HG02981 (cell line): ENCODE measurements around the gene MLXIP.
"Not testable (repeated sequence)": the region's sequence is repeated elsewhere in the genome, so short reads cannot be mapped to it uniquely, and the experiment has no call there.

Source experiments
- ATAC-seq: cut with Tn5 transposase; IDR thresholded peaks from one replicate; pipeline ENCODE4 v1.9.1; 2021; ENCODE audit warnings: mild to moderate bottlenecking, moderate library complexity; ENCODE audit not compliant: unreplicated experiment

MLXIP gene

GRCh38 chr12:122051231-122051876, 27.2 kb upstream of the MLXIP start:
- no peak for ATAC-seq

GRCh38 chr12:122052285-122052684, 26.3 kb upstream of the MLXIP start:
- no peak for ATAC-seq

GRCh38 chr12:122054842-122055520, 23.6 kb upstream of the MLXIP start:
- ATAC-seq = no peak

GRCh38 chr12:122056406-122056805, 22.1 kb upstream of the MLXIP start:
- not testable (repeated sequence) for ATAC-seq

GRCh38 chr12:122057007-122057735, 21.4 kb upstream of the MLXIP start:
- ATAC-seq = no peak

GRCh38 chr12:122057769-122058168, 20.8 kb upstream of the MLXIP start:
- no peak for ATAC-seq

- ATAC-seq = no peak
Measured at GRCh38 chr12:122058549-122059149, 19.9 kb upstream of the MLXIP start.

- no peak for ATAC-seq
Measured at GRCh38 chr12:122059203-122059960, 19.2 kb upstream of the MLXIP start.

GRCh38 chr12:122060081-122060501, 18.5 kb upstream of the MLXIP start:
- ATAC-seq = no peak

- no peak for ATAC-seq
Measured at GRCh38 chr12:122061253-122061652, 17.3 kb upstream of the MLXIP start.

- no peak for ATAC-seq
Measured at GRCh38 chr12:122062832-122063693, 15.5 kb upstream of the MLXIP start.

GRCh38 chr12:122063694-122064024, 14.9 kb upstream of the MLXIP start:
- no peak for ATAC-seq

- no peak for ATAC-seq
Measured at GRCh38 chr12:122064025-122064777, 14.4 kb upstream of the MLXIP start.

- ATAC-seq = no peak
Measured at GRCh38 chr12:122064780-122065588, 13.6 kb upstream of the MLXIP start.

GRCh38 chr12:122067548-122067947, 11.0 kb upstream of the MLXIP start:
- ATAC-seq = no peak

- peak; percentile 85 for ATAC-seq
Measured at GRCh38 chr12:122067966-122068365, 10.6 kb upstream of the MLXIP start.

GRCh38 chr12:122072031-122072970, 6.3 kb upstream of the MLXIP start:
- ATAC-seq = no peak
